ENCODE measurements around the gene TMC1.

Gene TMC1

DNA sequence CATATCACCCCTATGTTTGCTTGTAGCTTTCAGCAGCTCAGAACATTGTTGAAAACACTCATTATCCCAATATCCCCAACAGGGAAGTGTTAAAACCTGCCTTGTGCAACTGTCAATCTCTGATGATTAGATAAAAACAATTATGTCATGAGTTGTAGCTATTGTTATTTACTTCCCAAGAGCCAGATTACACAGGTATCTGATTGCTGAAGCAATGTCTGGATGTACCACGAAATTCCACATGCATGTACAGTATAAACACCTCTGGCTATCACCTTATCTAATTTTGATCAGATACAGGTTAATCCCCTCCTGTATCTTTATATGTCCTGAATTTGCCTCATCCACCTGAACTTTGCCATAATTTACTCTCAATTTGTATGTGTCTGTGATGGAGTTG is 38.7 kb downstream of the TMC1 start:
- no peak overlapping the region for H3K27ac ChIP-seq
- H3K4me3 ChIP-seq = no peak overlapping the region
- TF ChIP-seq, protein P1, sequence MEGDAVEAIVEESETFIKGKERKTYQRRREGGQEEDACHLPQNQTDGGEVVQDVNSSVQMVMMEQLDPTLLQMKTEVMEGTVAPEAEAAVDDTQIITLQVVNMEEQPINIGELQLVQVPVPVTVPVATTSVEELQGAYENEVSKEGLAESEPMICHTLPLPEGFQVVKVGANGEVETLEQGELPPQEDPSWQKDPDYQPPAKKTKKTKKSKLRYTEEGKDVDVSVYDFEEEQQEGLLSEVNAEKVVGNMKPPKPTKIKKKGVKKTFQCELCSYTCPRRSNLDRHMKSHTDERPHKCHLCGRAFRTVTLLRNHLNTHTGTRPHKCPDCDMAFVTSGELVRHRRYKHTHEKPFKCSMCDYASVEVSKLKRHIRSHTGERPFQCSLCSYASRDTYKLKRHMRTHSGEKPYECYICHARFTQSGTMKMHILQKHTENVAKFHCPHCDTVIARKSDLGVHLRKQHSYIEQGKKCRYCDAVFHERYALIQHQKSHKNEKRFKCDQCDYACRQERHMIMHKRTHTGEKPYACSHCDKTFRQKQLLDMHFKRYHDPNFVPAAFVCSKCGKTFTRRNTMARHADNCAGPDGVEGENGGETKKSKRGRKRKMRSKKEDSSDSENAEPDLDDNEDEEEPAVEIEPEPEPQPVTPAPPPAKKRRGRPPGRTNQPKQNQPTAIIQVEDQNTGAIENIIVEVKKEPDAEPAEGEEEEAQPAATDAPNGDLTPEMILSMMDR (IDR thresholded peaks at IDR 0.05) = no peak
- no peak for DNase-seq (ENCODE audit: low spot score)

DNA sequence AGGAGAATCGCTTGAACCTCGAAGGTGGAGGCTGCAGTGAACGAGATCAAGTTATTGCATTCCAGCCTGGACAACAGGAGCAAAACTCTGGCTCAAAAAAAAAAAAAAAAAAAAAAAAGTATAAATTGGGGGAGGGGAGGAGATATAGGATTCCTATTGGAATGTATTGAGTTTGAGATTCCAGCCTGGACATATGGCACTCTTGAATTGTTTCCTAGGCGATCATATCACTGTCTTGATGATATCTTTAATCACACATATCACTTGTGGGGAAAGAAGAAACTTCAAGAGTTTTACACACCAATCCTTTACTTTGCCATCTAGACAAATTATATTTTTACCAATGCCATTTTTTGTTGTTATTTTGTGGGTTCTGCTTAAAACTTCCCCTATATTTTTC is 42.4 kb downstream of the TMC1 start:
- no peak for DNase-seq (ENCODE audit: low spot score)
- no peak overlapping the region for H3K4me3 ChIP-seq
- no peak overlapping the region for H3K27ac ChIP-seq
- TF ChIP-seq, protein P1 (IDR thresholded peaks at IDR 0.05) = no peak

DNA sequence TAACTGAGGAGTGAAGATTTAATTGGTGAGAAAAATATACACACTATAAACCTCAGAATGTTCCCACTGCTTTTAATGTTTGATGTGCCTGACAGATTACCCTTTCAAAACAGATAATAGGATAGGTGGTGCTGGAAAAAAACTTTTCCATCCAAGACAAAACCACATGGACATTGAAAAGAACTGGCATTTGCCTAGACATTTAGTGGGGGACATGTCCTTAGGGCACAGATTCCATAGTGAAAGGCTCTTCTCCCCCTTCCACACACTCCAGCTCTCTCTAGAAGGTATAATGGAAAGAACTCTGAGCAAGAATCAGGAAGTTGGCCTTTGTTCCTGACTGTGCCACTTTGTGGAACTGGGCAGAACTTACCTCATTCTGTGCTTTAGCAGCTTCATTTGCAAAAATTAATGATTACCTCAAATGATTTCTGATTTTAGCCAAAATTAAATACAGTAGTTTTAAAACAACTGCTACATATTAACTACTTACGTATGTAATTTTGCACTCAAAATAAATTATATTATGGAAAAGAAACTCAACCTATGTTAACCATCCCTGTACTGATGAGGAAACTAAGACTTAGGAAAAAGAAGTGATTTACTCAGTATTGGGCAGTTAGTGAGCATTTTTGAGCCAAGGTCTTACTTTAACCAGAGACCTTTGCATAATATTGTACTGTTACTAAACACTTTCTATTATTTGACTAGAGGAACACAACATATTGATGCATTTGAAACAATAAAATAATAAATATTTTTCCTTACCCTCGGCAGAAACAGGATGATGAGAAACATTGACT is 43.3 kb downstream of the TMC1 start:
- DNase-seq (ENCODE audit: low spot score) = no peak
- TF ChIP-seq, protein P1 (IDR thresholded peaks at IDR 0.05) = no peak
- Histone ChIP-seq H3K4me3 (no peak overlapping the region), H3K27ac (no peak overlapping the region)

DNA sequence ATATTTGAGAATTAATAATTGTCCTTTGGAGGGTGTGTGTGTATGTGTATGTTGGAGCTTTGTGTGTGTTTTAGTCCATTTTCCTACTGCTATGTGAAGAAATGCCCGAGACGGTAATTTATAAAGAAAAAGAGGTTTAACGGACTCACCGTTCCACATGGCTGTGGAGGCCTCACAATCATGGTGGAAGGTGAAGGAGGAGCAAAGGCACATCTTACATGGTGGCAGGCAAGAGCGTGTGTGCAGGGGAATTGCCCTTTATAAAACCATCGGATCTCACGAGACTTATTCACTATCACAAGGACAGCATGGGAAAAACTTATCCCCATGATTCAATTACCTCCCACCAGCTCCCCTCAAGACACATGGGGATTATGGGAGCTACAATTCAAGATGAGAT is 44.1 kb downstream of the TMC1 start:
- Histone ChIP-seq H3K4me3 (no peak overlapping the region), H3K27ac (no peak overlapping the region)
- TF ChIP-seq, protein P1 (IDR thresholded peaks at IDR 0.05) = no peak
- no peak for DNase-seq (ENCODE audit: low spot score)

DNA sequence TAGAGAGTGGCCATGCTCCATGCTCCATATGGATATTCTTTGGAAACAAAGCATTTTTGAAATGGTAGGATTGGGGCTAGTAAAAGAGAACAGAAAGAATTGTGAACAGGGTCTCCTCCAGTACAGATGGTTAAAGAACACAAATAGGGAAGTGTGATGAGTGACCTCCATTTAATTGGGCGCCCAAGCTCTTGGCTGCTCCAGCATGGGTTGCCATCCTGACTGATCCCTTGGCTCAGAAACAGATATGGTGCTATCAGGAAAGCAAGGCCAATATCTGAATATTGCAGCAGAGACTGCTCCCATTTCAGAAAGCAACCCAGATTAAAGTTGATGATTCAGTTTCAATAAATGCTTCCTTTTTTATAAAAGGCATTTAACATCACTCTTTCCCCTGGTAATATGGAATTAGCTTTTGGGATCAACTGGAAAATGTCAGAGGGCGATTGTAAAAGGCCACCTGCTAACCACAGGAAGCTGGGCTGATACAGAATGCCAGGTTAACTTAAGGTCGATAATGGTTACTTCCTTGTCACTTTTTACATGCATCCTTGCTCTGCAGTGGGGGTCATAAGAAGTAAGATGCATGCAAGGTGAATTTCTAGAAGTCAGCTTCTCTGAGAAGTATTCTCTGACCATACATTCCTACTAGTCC is 52.9 kb downstream of the TMC1 start:
- TF ChIP-seq, protein P1 (IDR thresholded peaks at IDR 0.05) = no peak
- Histone ChIP-seq H3K27ac (no peak overlapping the region), H3K4me3 (no peak overlapping the region)
- DNase-seq (ENCODE audit: low spot score) = no peak

DNA sequence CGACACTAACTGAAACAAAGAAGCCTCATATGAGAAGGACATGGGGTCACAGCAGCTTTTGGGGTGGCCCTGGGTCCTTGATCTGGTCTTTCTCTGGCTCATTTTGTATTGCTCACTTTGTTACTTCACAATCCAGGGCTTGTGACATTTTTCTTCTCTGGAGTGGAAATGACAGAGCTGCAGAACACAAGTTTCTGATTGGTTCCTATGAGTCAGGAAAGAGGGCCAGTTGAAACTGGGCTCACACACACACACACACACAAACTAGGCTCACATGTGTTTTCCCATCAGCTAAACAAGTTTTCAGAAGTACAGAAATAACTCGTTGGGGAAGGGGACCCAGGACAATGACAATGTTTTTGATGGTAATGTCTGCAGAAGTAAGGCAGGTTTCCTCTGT is 54.3 kb downstream of the TMC1 start:
- TF ChIP-seq, protein P1 (IDR thresholded peaks at IDR 0.05) = no peak
- no peak overlapping the region for H3K27ac ChIP-seq
- no peak overlapping the region for H3K4me3 ChIP-seq
- no peak for DNase-seq (ENCODE audit: low spot score)

DNA sequence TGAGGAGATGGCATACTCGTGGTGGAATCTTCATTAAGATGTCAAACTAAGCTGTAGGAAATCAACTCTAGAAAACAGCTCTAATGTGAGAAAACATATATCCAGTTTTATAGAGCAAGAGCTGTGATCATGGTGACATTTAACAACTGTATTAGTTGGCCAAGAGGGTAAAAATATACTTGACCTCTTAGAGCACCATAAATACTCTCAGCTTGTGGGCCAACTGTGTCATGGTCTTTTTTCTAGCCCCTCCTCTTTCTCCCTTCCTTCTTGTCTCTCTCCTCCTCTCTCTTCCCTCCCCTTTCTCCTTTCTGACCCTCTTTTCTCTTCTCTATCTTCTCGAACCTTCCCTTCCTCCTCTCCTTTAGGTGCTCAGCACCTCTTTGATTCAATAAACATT is 54.7 kb downstream of the TMC1 start:
- Histone ChIP-seq H3K27ac (no peak overlapping the region), H3K4me3 (no peak overlapping the region)
- TF ChIP-seq, protein P1 (IDR thresholded peaks at IDR 0.05) = no peak
- DNase-seq (ENCODE audit: low spot score) = no peak
